ENCODE data around the gene DNMT1. TPM values are rescaled to one million over a fixed set of nuclear protein-coding genes. Genes with fewer than 3 reads are reported as not detected.
A peak's percentile ranks its signal among the peaks of the same experiment; 100 is the strongest.
"Not testable (repeated sequence)": the region's sequence is repeated elsewhere in the genome, so short reads cannot be mapped to it uniquely, and the experiment has no call there.

The DNMT1 gene
- total RNA-seq (2014; rRNA removed; shearing (Covaris generic); ENCODE audit: low replicate concordance): 25.4 and 39.0 TPM in 2 replicates

GRCh38 chr19:10194500-10195198 lies at the start of gene DNMT1:
DNMT1 (minus strand) TSS chr19:10194953; CDS start chr19:10194899, 54 bp downstream.
- DNase-seq (ENCODE audit: low read depth): peak; percentile 88
- in situ Hi-C loops (cut with HindIII; ENCODE audit: low pct_unique_long_range_greater_than_20kb, low sequenced_read_pairs): no loop called here

- in situ Hi-C loops (cut with HindIII; ENCODE audit: low pct_unique_long_range_greater_than_20kb, low sequenced_read_pairs): no loop called here
These were observed 48.9 kb upstream of the DNMT1 start for GRCh38 chr19:10243606-10244005.

GRCh38 chr19:10241826-10242449 lies 47.2 kb upstream of the DNMT1 start:
- in situ Hi-C loops (cut with HindIII; ENCODE audit: low pct_unique_long_range_greater_than_20kb, low sequenced_read_pairs); DNase-seq (ENCODE audit: low read depth): not testable (repeated sequence)

More at GRCh38 chr19:10243606-10244005, 48.9 kb upstream of the DNMT1 start:
- no peak for DNase-seq (ENCODE audit: low read depth)

- in situ Hi-C loops (cut with HindIII; ENCODE audit: low pct_unique_long_range_greater_than_20kb, low sequenced_read_pairs): no loop called here
- no peak for DNase-seq (ENCODE audit: low read depth)
These were observed 43.5 kb upstream of the DNMT1 start for GRCh38 chr19:10238172-10238783.

GRCh38 chr19:10237702-10238101 lies 42.9 kb upstream of the DNMT1 start:
- DNase-seq (ENCODE audit: low read depth): no peak
- in situ Hi-C loops (cut with HindIII; ENCODE audit: low pct_unique_long_range_greater_than_20kb, low sequenced_read_pairs): no loop called here

GRCh38 chr19:10235409-10235808 lies 40.7 kb upstream of the DNMT1 start:
- DNase-seq (ENCODE audit: low read depth); in situ Hi-C loops (cut with HindIII; ENCODE audit: low pct_unique_long_range_greater_than_20kb, low sequenced_read_pairs): not testable (repeated sequence)

GRCh38 chr19:10235003-10235402 lies 40.2 kb upstream of the DNMT1 start:
- no peak for DNase-seq (ENCODE audit: low read depth)
- in situ Hi-C loops (cut with HindIII; ENCODE audit: low pct_unique_long_range_greater_than_20kb, low sequenced_read_pairs): no loop called here

- in situ Hi-C loops (cut with HindIII; ENCODE audit: low pct_unique_long_range_greater_than_20kb, low sequenced_read_pairs): no loop called here
- no peak for DNase-seq (ENCODE audit: low read depth)
These were observed 39.2 kb upstream of the DNMT1 start for GRCh38 chr19:10233946-10234345.

GRCh38 chr19:10231612-10232228 lies 37.0 kb upstream of the DNMT1 start:
- in situ Hi-C loops (cut with HindIII; ENCODE audit: low pct_unique_long_range_greater_than_20kb, low sequenced_read_pairs): no loop called here
- DNase-seq (ENCODE audit: low read depth): no peak

- DNase-seq (ENCODE audit: low read depth): peak; percentile 44
- in situ Hi-C loops (cut with HindIII; ENCODE audit: low pct_unique_long_range_greater_than_20kb, low sequenced_read_pairs): no loop called here
These were observed 36.3 kb upstream of the DNMT1 start, which contains the start of gene S1PR2 for GRCh38 chr19:10230861-10231611. S1PR2 (minus strand) TSS chr19:10231331; CDS start chr19:10224905, 6,426 bp downstream.

GRCh38 chr19:10230173-10230860 lies 35.6 kb upstream of the DNMT1 start:
- DNase-seq (ENCODE audit: low read depth): no peak
- in situ Hi-C loops (cut with HindIII; ENCODE audit: low pct_unique_long_range_greater_than_20kb, low sequenced_read_pairs): no loop called here

- DNase-seq (ENCODE audit: low read depth): no peak
- in situ Hi-C loops (cut with HindIII; ENCODE audit: low pct_unique_long_range_greater_than_20kb, low sequenced_read_pairs): no loop called here
These were observed 34.2 kb upstream of the DNMT1 start for GRCh38 chr19:10228920-10229319.

GRCh38 chr19:10228393-10228792 lies 33.6 kb upstream of the DNMT1 start:
- in situ Hi-C loops (cut with HindIII; ENCODE audit: low pct_unique_long_range_greater_than_20kb, low sequenced_read_pairs): no loop called here
- DNase-seq (ENCODE audit: low read depth): no peak

GRCh38 chr19:10227026-10227971 lies 32.5 kb upstream of the DNMT1 start:
- in situ Hi-C loops (cut with HindIII; ENCODE audit: low pct_unique_long_range_greater_than_20kb, low sequenced_read_pairs): no loop called here
- DNase-seq (ENCODE audit: low read depth): no peak

- DNase-seq (ENCODE audit: low read depth): no peak
- in situ Hi-C loops (cut with HindIII; ENCODE audit: low pct_unique_long_range_greater_than_20kb, low sequenced_read_pairs): no loop called here
These were observed 31.7 kb upstream of the DNMT1 start for GRCh38 chr19:10226376-10227025.

GRCh38 chr19:10226021-10226375 lies 31.2 kb upstream of the DNMT1 start:
- in situ Hi-C loops (cut with HindIII; ENCODE audit: low pct_unique_long_range_greater_than_20kb, low sequenced_read_pairs): no loop called here
- DNase-seq (ENCODE audit: low read depth): no peak

All from Caki2 (cell line).